Right ventricle myocardium inferior (tissue), 1 donor: ENCODE results near the gene CRYGS. TPM values are rescaled to one million over a fixed set of nuclear protein-coding genes. Genes with fewer than 3 reads are reported as not detected.
"Not testable (repeated sequence)": the region's sequence is repeated elsewhere in the genome, so short reads cannot be mapped to it uniquely, and the experiment has no call there.

Experiments used
- ATAC-seq: fragments of 200-7000 bp; cut with Tn5 transposase; one replicate; pipeline ENCODE4 v1.9.1; 2020; ENCODE audit warnings: mild to moderate bottlenecking, moderate library complexity
- DNase-seq: peaks from one replicate; pipeline ENCODE4 v3.0.0; 2021; ENCODE audit errors: missing footprints
- intact Hi-C: fragments of 100-400 bp; cut with DNase I; formaldehyde crosslinking; loops from one replicate; pipeline ENCODE4 v1.11.0; 2022
- total RNA-seq: library from RNA; stranded (reverse); fragmentation: NEBNext Ultra II Directional; extraction: Animal tissue kit (Norgen Biotek cat#: 25700); gene quantifications from one replicate; pipeline ENCODE4 v1.2.1, GENCODE V29; 2021
- donor health status: DM: no; HTN: yes; CAD: no; lungs with severe emphysema.

Gene CRYGS
- total RNA-seq, 1 donor from 2014 or later = 1.2 TPM

- ATAC-seq = peak; percentile 85
- DNase-seq = peak; percentile 96
- intact Hi-C loops = no loop called here
Observed at GRCh38 chr3:186567072-186567921, 23.1 kb upstream of the CRYGS start, which contains the start of gene TBCCD1. TBCCD1 (minus strand) TSS chr3:186567339; CDS start chr3:186564329, 3,010 bp downstream.

GRCh38 chr3:186566772-186567071 lies 22.5 kb upstream of the CRYGS start:
- intact Hi-C loops = no loop called here
- ATAC-seq = no peak
- no peak for DNase-seq

GRCh38 chr3:186564586-186564985 lies 20.4 kb upstream of the CRYGS start:
- ATAC-seq (no peak), DNase-seq (no peak)
- intact Hi-C loops = no loop called here

DNA sequence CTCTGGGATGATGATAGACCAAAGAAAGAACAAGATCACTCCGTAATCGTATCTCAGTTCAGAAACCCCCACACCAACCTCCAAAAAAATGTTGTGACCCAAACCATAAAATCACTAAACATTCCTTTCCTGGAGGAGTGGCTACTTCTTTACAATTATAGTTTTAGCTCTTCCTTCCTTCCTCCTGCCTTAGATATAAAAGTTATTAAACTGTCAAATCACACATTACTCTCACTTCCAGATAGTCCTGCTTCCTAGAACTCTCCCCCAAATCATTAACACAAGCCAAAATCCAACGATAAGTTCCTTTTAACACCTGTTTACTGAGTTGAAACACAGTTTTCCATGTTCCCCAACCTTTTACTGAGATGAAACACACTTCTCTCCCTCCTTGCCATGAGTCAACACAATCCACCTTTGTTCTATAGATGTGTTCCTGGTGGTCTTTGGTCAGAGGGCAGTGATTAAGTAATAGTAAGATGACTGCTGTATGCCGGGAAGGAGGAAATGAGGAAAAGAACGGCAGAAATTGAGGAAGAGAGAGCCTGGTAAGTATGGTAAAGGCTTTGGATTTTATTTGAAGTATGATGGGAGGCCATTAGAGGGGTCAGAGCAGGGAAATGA lies 8.3 kb upstream of the CRYGS start:
- intact Hi-C loops = no loop called here
- DNase-seq (no peak), ATAC-seq (no peak)

GRCh38 chr3:186551387-186551786 lies 7.2 kb upstream of the CRYGS start:
- intact Hi-C loops = no loop called here
- DNase-seq = no peak
- ATAC-seq = no peak

DNA sequence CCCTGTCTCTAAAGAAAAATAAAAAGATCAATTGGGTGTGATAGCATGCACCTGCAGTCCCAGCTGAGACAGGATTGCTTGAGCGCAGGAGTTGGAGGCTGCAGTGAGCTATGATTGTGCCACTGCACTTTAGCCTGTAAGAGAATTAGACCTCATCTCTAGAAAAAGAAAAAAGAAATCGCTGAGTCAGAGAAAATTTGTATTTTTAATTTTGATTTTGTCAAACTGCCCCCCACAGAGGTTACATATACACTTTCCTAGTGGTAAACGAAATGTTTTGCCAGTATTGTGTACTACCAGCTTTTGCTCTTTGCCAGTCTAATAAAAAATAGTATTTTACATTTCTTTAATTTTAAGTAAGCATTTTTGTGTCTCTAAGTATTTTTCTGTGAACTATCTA lies 5.3 kb upstream of the CRYGS start:
- no peak for ATAC-seq
- intact Hi-C loops = no loop called here
- no peak for DNase-seq

GRCh38 chr3:186540835-186541226 lies 3.3 kb downstream of the CRYGS start:
- intact Hi-C loops = loop anchor here (1.0 kb wide), 1 partner anchor 282 kb away; no protein-coding TSS in a partner anchor
- no peak for ATAC-seq
- no peak for DNase-seq

DNA sequence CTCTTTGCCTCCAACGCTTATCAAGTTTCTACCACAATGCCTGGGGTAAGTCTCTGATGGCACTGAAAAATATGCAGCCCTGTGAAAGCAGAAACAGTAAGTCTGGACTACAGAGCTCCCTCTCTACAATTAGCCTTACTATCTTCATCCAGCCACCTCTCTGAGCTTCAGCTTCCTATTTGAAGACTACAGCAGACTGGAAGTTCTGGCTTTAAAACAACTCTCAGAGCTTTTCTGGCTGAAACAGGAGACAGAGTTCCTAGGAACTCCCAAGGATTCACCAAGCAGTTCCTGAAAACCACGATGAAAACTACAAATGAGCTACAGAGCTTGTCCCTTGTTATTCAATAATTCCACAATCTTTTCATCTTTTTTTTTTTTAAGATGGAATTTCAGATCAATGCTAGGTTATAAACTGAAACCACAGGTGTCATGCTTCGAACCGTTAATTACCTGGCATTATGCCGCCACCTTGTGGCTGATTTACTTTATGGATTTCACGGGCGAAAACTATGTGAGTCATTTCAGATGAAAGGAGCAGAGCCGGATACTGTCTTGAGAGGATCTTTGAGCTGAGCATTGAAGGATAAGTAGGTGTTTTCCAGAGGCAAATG lies 3.9 kb downstream of the CRYGS start:
- DNase-seq (no peak), ATAC-seq (peak; percentile 63)
- intact Hi-C loops = loop anchor here (1.0 kb wide), 1 partner anchor 281 kb away; no protein-coding TSS in a partner anchor

- DNase-seq (no peak), ATAC-seq (no peak)
- intact Hi-C loops = no loop called here
Observed at GRCh38 chr3:186538779-186539178, 5.4 kb downstream of the CRYGS start.

- ATAC-seq (no peak), DNase-seq (no peak)
- intact Hi-C loops = no loop called here
Observed at GRCh38 chr3:186536883-186537844, 7.0 kb downstream of the CRYGS start.

DNA sequence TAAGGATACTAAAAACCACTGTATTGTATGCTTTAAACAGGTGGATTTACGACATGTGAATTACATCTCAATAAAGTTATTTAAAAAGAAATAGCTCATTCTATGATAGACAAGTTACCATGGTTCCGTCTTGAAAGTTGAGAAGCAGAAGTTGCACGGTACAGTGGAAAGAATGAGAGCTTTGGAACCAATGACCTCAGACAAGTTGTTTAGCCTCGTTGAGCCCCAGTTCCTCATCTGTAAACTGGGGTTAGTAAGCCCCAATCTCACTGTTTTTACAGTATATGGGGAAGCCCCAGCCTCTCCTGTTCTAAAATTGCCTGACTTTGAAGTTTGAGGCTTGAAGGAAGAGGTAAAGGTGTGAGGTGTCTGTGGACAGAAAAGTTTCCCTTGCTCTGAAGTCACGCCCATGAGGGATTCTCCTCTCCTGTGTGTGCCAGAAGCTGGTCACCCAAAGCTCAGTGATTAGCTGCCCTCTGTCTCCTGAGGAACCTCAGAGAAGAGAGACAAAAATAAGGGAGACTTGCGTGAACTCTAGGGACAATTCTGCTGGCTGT lies 10.0 kb downstream of the CRYGS start:
- intact Hi-C loops = no loop called here
- DNase-seq (no peak), ATAC-seq (peak; percentile 39)

DNA sequence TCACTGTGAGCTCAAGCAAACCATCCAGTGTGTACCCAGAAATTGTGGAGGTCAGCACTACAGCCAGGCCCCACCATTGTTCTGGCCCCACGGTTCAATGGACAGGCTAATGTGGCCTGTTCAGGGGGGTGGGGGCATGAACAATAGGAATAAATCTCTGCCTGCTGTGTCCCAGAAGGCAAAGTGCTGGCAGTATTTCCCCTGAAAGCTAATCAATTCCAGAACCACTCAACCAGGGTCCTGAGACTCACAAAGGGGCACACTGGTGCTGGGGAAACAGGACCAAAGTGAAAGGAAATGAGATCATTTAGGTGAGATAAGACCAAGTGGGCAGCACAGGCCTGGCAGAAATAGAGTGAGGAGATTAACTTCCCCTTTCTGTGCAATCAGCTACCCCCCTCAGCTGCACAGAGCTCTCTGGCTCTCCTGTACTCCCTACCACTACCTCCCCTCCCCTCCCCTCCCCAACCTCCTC lies 11.5 kb downstream of the CRYGS start:
- intact Hi-C loops = no loop called here
- ATAC-seq (no peak), DNase-seq (no peak)

DNA sequence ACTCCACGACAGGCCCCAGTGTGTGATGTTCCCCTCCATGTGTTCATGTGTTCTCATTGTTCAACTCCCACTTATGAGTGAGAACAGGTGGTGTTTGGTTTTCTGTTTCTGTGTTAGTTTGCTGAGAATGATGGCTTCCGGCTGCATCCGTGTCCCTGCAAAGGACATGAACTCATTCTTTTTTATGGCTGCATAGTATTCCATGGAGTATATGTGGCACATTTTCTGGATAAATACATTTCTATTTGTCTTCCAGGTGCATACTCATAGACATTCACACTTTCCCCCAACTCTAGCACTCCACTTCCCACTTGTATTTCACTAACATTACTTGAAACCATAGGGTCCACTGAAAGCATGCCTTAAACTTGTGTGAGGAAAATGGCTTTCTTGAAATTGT lies 12.5 kb downstream of the CRYGS start:
- ATAC-seq, intact Hi-C loops: not testable (repeated sequence)

DNA sequence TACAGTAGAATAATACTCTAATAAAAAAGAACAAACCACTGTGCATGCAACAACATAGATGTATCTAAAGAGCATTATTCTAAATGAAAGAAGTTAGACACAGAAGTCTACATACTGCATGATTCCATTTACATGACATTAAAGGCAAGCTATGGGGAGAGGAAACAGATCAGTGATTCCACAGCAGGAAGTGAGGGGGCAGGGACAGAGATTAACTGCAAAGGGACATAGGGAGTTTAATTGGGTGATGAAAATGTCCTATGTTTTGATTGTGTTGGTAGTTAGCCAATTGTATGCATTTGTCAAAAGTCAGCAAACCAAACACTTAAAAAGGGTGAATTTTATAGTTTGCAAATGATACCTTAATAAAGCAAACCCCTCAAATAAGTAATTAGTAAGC lies 13.8 kb downstream of the CRYGS start:
- no peak for ATAC-seq
- no peak for DNase-seq
- intact Hi-C loops = no loop called here

More for the DNA sequence above, 12.5 kb downstream of the CRYGS start:
- DNase-seq = not testable (repeated sequence)

GRCh38 chr3:186529201-186529999 lies 14.8 kb downstream of the CRYGS start:
- DNase-seq (no peak), ATAC-seq (no peak)
- intact Hi-C loops = no loop called here

GRCh38 chr3:186526256-186526606 lies 17.9 kb downstream of the CRYGS start:
- ATAC-seq (no peak), DNase-seq (no peak)
- intact Hi-C loops = no loop called here

DNA sequence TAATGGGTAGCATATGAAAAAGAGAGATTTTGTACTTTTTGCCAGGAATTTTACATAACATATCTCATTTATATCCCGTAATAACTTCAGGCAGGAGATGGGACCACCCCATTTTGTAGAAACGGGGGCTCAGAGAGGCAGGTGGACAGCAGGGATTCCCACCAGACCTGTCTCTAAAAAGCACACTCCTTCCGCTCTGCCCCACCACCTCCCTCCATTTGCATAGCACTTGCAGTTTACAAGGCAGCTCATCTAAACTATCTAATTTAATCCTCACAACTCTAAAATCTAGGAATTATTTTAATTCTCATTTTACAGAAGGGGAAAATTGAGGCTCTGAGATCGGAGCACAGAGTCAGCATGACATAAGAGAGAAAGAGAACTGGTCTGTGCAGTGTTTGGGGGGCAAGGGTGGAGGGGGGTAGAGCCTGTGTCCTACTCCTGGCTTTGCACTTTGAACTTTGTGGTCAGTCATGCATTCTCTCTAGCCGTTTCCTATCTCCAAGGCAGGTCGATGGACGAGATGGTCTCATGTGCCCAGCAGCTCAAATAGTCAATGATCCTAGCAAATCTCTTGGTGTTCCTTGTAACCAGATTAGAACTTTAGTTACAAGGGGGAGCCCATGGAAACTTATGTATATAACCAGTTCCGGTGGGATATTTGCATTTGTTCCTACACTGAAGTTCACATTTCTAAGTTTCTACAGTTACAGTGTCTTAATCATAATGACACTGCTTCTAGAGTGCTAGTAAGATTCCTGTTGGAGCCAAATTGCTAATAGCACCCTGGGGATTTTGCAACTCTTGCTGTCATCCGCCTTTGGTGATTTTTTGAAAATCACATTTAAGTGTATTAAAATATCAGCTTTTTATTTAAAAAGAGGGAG lies 18.6 kb downstream of the CRYGS start:
- intact Hi-C loops = no loop called here
- ATAC-seq (no peak), DNase-seq (no peak)
